Activated naive CD4-positive, alpha-beta T cell treated with anti-CD3 and anti-CD28 coated beads for 36 hours (primary cell): Measurements from ENCODE around the gene CACNA2D3. TPM values are rescaled to one million over a fixed set of nuclear protein-coding genes. Genes with fewer than 3 reads are reported as not detected.

ENCODE experiments used
- CTCF ChIA-PET: fragments of 350-600 bp; sonication (Branson Sonifier 250); formaldehyde crosslinking; loops from one replicate; lab custom pipeline; 2021; ENCODE audit warnings: antibody characterized with exemption; lab: Charles Lee
- DNase-seq: peaks from one replicate; pipeline ENCODE4 v3.0.0-alpha.2; 2020
- H3K27ac Mint-ChIP-seq: one replicate; pipeline ENCODE4 v1.8.0; 2021; ENCODE audit warnings: mild to moderate bottlenecking, mixed read lengths
- H3K27me3 Mint-ChIP-seq: one replicate; pipeline ENCODE4 v1.8.0; 2021; ENCODE audit warnings: low read depth, mixed read lengths
- H3K36me3 Mint-ChIP-seq: one replicate; pipeline ENCODE4 v1.8.0; 2021; ENCODE audit warnings: low read depth, mixed read lengths
- H3K4me1 Mint-ChIP-seq: one replicate; pipeline ENCODE4 v1.8.0; 2021; ENCODE audit warnings: low read depth, mixed read lengths
- H3K4me3 Mint-ChIP-seq: one replicate; pipeline ENCODE4 v1.8.0; 2021; ENCODE audit warnings: mild to moderate bottlenecking, moderate library complexity, mixed read lengths
- H3K9me3 Mint-ChIP-seq: one replicate; pipeline ENCODE4 v1.8.0; 2021; ENCODE audit warnings: mixed read lengths
- intact Hi-C: fragments of 100-400 bp; cut with micrococcal nuclease; formaldehyde crosslinking; loops from one replicate; pipeline ENCODE4 v1.15.1; 2023
- total RNA-seq, 2 experiments: library from RNA; stranded (reverse); gene quantifications; one replicate each; pipeline ENCODE4 v1.2.3, GENCODE V29; 2021

Gene CACNA2D3
- total RNA-seq, 2 experiments from 2014 or later = not detected

DNA sequence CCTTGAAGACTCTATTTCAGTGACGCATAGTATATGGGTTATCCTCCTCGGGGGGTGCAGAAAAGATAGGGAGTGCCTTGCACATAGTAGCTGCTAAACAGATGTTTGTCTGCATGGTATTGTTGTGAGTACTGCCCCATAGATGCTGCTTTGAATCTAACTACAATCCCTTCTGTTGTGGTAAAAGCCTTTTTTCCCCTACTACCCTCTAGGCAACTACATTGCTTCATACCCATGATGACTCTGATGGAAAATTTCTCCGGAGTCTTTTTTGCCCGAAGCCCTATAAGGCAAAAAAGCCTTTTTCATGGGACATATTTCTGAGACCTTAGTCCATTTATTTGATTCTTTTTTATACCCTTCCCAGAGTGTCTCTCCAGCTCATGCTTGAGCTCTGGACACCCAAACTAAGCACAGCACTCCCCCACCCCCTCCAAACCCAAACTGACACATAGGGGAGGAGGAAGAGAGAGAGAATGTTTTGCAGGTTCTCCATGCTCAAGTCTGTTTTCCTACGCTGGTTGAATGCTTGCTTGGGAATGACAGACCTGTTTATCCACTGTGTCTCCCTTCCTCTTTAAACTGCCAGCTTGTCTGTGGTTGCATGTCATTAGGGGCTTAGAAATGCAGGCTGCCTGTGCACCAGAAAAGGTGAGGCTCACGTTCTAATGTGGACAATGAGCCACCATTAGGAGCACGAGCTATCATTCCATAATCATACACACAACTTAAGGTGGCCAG is 752.6 kb downstream of the CACNA2D3 start:
- H3K36me3 Mint-ChIP-seq = no peaks in the 10 kb centered on the region
- H3K9me3 Mint-ChIP-seq = peaks cover 4% of the 10 kb centered on the region
- H3K27me3 Mint-ChIP-seq = peaks cover 4% of the 10 kb centered on the region
- DNase-seq = no peak
- CTCF ChIA-PET = no interaction called here
- H3K4me1 Mint-ChIP-seq = no peaks in the 10 kb centered on the region
- no peak overlapping the region for H3K27ac Mint-ChIP-seq
- intact Hi-C loops = no loop called here
- H3K4me3 Mint-ChIP-seq = no peak overlapping the region

- CTCF ChIA-PET = no interaction called here
- peaks cover 4% of the 10 kb centered on the region for H3K9me3 Mint-ChIP-seq
- H3K36me3 Mint-ChIP-seq = no peaks in the 10 kb centered on the region
- no peaks in the 10 kb centered on the region for H3K4me1 Mint-ChIP-seq
- no peak for DNase-seq
- H3K4me3 Mint-ChIP-seq = no peak overlapping the region
- no peak overlapping the region for H3K27ac Mint-ChIP-seq
- H3K27me3 Mint-ChIP-seq = peaks cover 5% of the 10 kb centered on the region
- intact Hi-C loops = no loop called here
Measured at GRCh38 chr3:54875596-54876268, 753.4 kb downstream of the CACNA2D3 start.

DNA sequence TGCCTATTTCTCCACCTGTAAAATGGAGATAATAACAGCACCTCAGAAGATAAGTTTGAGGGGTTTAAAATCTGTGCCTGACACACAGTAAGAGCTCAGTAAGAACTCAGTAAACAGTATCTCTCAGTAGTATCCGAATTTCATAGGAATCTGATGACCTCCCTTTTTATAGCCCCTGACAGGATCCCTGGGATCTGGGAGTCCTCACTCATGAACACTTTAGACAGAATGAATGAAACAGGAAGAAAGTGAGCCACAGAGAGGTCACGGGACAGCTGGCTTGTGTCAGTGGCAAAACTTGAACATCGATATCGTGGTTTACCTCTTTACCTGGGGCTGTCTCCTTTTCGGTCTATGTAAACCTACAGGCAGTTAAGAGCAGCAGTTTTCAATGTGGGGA is 754.3 kb downstream of the CACNA2D3 start:
- H3K27ac Mint-ChIP-seq = no peak overlapping the region
- intact Hi-C loops = no loop called here
- CTCF ChIA-PET = no interaction called here
- no peaks in the 10 kb centered on the region for H3K4me1 Mint-ChIP-seq
- no peak overlapping the region for H3K4me3 Mint-ChIP-seq
- peaks cover 4% of the 10 kb centered on the region for H3K9me3 Mint-ChIP-seq
- H3K36me3 Mint-ChIP-seq = no peaks in the 10 kb centered on the region
- H3K27me3 Mint-ChIP-seq = peaks cover 7% of the 10 kb centered on the region
- DNase-seq = no peak

DNA sequence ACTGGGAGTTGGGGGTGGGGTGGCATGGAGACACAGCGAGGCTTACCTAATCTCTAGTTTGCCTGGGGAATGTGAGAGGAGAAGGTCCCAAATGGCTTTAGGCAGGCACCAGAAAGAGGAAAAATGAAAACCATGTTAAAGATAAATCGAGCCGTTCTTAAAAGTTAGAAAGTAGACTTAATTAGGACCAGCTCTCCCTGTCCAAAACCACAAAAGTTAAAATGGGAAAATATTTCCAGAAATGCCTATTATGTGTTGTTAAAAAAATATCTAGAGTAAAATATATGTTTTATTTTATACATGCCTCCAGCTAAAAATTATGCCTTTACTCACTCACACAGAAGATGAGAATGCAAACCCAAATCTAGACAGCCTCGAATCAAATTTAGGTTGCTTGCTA is 755.4 kb downstream of the CACNA2D3 start:
- Mint-ChIP-seq H3K4me3 (no peak overlapping the region), H3K4me1 (no peaks in the 10 kb centered on the region), H3K36me3 (no peaks in the 10 kb centered on the region), H3K9me3 (peaks cover 4% of the 10 kb centered on the region), H3K27me3 (peaks cover 7% of the 10 kb centered on the region), H3K27ac (no peak overlapping the region)
- DNase-seq = no peak
- CTCF ChIA-PET = no interaction called here
- intact Hi-C loops = no loop called here

DNA sequence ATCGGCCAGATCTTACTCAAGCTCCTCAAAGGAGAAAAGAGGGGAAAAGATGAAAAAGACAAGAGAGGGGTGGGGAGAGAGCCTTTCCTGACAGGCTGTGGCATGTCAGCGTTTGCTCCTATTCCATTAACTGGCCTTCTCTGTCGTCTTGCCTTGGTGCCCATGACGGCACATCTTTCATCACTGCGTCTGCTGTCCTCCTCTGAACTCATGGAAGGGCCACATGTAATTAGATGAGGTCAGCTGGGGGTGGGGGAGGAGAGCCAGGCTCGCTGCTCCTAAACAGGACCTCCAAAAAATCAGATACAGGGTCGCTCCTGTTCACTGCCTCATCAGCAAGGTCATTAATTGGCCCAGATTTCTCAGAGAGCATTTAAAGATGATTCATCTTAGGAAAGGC is 755.8 kb downstream of the CACNA2D3 start:
- no peaks in the 10 kb centered on the region for H3K36me3 Mint-ChIP-seq
- H3K4me1 Mint-ChIP-seq = no peaks in the 10 kb centered on the region
- CTCF ChIA-PET = no interaction called here
- H3K9me3 Mint-ChIP-seq = peaks cover 4% of the 10 kb centered on the region
- no peak overlapping the region for H3K4me3 Mint-ChIP-seq
- no peak for DNase-seq
- intact Hi-C loops = no loop called here
- H3K27me3 Mint-ChIP-seq = peaks cover 7% of the 10 kb centered on the region
- H3K27ac Mint-ChIP-seq = no peak overlapping the region

GRCh38 chr3:54882129-54882833 is 759.9 kb downstream of the CACNA2D3 start:
- no peaks in the 10 kb centered on the region for H3K4me1 Mint-ChIP-seq
- CTCF ChIA-PET = no interaction called here
- H3K27ac Mint-ChIP-seq = no peak overlapping the region
- no peak overlapping the region for H3K4me3 Mint-ChIP-seq
- H3K9me3 Mint-ChIP-seq = peaks cover 3% of the 10 kb centered on the region
- intact Hi-C loops = no loop called here
- H3K36me3 Mint-ChIP-seq = no peaks in the 10 kb centered on the region
- no peak for DNase-seq
- H3K27me3 Mint-ChIP-seq = peaks cover 3% of the 10 kb centered on the region

- DNase-seq = no peak
- H3K4me3 Mint-ChIP-seq = no peak overlapping the region
- no peaks in the 10 kb centered on the region for H3K4me1 Mint-ChIP-seq
- intact Hi-C loops = no loop called here
- H3K27me3 Mint-ChIP-seq = no peaks in the 10 kb centered on the region
- H3K36me3 Mint-ChIP-seq = no peaks in the 10 kb centered on the region
- H3K27ac Mint-ChIP-seq = no peak overlapping the region
- H3K9me3 Mint-ChIP-seq = no peaks in the 10 kb centered on the region
- CTCF ChIA-PET = no interaction called here
Measured at GRCh38 chr3:54888162-54888561, 765.8 kb downstream of the CACNA2D3 start.

DNA sequence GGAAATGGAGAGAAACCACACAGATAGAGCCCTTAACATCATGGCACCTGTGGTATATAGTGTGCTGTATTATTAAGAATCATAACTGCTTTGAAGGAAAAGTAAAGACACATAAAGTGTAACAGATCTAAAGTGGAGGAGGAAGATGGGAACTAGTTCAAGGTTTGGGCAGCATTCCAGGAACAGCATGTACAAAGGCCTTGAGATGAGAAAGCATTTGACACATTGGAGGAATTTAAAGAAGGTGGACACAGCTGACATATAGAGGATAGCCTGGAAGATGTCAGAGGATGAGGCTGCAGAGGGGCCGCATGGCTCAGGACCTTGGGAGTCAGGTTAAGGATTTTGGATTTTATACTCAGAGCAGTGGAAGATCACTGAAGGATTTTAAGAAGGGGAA is 766.5 kb downstream of the CACNA2D3 start:
- H3K9me3 Mint-ChIP-seq = no peaks in the 10 kb centered on the region
- no peak overlapping the region for H3K27ac Mint-ChIP-seq
- no peaks in the 10 kb centered on the region for H3K27me3 Mint-ChIP-seq
- no peaks in the 10 kb centered on the region for H3K36me3 Mint-ChIP-seq
- no peaks in the 10 kb centered on the region for H3K4me1 Mint-ChIP-seq
- CTCF ChIA-PET = no interaction called here
- intact Hi-C loops = no loop called here
- H3K4me3 Mint-ChIP-seq = no peak overlapping the region
- DNase-seq = no peak

- Mint-ChIP-seq H3K4me3 (no peak overlapping the region), H3K27me3 (no peaks in the 10 kb centered on the region), H3K36me3 (no peaks in the 10 kb centered on the region), H3K27ac (no peak overlapping the region), H3K9me3 (no peaks in the 10 kb centered on the region), H3K4me1 (no peaks in the 10 kb centered on the region)
- CTCF ChIA-PET = no interaction called here
- DNase-seq = no peak
- intact Hi-C loops = no loop called here
Measured at GRCh38 chr3:54889731-54890130, 767.4 kb downstream of the CACNA2D3 start.

DNA sequence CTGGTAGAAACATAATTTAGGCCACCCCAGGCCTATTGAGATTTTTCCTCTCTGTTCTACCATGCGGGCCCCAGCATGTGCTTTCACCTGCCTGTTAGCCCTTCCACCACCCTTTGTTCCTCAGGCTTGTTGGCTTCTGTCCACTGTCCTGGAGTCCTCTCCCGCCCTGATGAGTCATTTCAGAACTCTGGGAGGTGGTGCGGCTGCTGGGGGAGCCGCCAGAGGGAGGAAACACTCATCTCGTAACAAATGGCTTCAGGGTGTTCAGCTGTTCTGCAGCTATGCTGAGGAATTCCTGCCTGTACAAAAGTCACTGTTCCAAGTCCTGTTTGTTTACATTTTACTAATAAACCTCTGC is 769.2 kb downstream of the CACNA2D3 start:
- no peaks in the 10 kb centered on the region for H3K27me3 Mint-ChIP-seq
- intact Hi-C loops = no loop called here
- H3K4me3 Mint-ChIP-seq = no peak overlapping the region
- no peaks in the 10 kb centered on the region for H3K36me3 Mint-ChIP-seq
- no peak overlapping the region for H3K27ac Mint-ChIP-seq
- H3K9me3 Mint-ChIP-seq = no peaks in the 10 kb centered on the region
- no peaks in the 10 kb centered on the region for H3K4me1 Mint-ChIP-seq
- DNase-seq = no peak
- CTCF ChIA-PET = no interaction called here

DNA sequence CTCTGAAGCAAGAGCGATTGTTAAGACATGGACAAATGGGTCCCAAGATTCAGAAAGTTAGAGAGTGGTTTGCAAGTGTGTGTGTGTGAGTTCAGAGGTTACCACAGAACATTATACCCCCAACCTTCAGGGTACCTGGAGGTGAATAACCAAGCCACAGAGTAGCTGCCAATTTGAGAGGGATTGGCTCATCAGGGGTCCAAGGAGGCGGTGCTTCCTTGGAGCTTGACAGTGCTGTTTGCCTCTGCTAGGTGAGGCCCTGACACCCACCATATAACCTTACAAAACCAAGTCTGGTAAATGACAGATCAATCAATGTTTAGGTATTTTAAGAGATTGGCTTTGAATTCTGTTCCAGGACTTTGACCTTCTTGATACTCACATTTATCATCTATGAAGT is 769.8 kb downstream of the CACNA2D3 start:
- no peaks in the 10 kb centered on the region for H3K4me1 Mint-ChIP-seq

DNA sequence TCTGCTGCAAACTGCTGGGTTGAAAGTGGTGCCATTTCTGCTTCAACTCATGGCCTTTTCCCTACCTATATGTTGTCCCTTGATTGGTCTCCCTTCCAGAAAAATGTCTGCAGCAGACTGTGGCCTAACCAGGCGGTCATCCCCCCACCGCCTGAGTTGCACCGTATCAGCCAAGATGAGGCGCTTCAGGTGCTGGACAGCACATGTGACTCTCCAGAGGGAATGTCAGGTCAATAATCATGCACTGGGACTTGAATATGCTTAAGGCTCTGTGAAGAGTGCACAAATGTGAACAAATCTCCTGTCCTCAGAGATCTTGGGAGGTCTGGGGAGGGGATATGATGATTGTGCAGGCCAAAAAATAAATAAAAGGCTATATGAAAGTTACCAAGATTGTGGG is 773.3 kb downstream of the CACNA2D3 start:
- CTCF ChIA-PET = no interaction called here
- intact Hi-C loops = no loop called here
- no peaks in the 10 kb centered on the region for H3K4me1 Mint-ChIP-seq
- no peak overlapping the region for H3K4me3 Mint-ChIP-seq
- H3K9me3 Mint-ChIP-seq = no peaks in the 10 kb centered on the region
- no peaks in the 10 kb centered on the region for H3K36me3 Mint-ChIP-seq
- DNase-seq = no peak
- no peaks in the 10 kb centered on the region for H3K27me3 Mint-ChIP-seq
- no peak overlapping the region for H3K27ac Mint-ChIP-seq

More for the DNA sequence above, 769.8 kb downstream of the CACNA2D3 start:
- intact Hi-C loops = no loop called here
- Mint-ChIP-seq H3K36me3 (no peaks in the 10 kb centered on the region), H3K27me3 (no peaks in the 10 kb centered on the region), H3K4me3 (no peak overlapping the region), H3K9me3 (no peaks in the 10 kb centered on the region), H3K27ac (no peak overlapping the region)
- no peak for DNase-seq
- CTCF ChIA-PET = interaction anchor here (1.2 kb wide), 1 partner anchor 260 kb away, joined by 3 read pairs; no protein-coding TSS in a partner anchor
